ENCODE measurements around the gene ZDHHC14.

DNA sequence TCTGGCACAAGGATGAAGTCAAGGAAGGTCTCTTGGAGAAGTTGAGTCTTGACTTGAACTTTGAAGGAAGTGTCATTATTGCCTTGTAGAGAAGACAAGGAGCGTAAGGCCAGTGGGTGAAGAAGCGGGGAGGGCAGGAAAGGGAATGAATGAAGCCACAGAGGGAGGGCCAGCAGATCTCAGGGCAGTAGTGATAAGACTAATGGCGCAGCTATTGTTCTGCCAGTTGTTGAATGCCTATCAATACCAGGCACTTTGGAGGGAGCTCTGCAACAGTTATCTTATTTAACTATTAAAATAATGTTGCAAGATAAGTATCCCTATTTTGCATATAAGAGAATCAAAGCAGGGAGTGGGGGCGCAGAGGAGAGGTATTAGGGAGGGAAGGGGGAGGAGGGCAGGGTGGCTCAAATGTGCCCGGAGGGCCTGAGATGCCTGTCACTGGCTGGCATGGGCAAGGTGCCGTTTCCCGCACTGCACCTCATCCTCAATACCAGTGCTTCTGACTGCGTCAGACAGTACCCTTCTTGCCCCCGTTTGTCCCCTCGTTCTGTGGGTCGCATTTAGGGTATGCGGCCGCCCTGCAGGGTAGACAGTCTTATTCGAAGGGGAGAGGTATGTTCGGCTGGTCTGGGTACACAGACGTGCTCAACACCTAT, 109.8 kb downstream of the ZDHHC14 start:
- TF ChIP-seq, protein P1, sequence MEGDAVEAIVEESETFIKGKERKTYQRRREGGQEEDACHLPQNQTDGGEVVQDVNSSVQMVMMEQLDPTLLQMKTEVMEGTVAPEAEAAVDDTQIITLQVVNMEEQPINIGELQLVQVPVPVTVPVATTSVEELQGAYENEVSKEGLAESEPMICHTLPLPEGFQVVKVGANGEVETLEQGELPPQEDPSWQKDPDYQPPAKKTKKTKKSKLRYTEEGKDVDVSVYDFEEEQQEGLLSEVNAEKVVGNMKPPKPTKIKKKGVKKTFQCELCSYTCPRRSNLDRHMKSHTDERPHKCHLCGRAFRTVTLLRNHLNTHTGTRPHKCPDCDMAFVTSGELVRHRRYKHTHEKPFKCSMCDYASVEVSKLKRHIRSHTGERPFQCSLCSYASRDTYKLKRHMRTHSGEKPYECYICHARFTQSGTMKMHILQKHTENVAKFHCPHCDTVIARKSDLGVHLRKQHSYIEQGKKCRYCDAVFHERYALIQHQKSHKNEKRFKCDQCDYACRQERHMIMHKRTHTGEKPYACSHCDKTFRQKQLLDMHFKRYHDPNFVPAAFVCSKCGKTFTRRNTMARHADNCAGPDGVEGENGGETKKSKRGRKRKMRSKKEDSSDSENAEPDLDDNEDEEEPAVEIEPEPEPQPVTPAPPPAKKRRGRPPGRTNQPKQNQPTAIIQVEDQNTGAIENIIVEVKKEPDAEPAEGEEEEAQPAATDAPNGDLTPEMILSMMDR (IDR thresholded peaks at IDR 0.05) = no peak
- TF ChIP-seq POLR2A (IDR thresholded peaks at IDR 0.05) = no peak

Data from body of pancreas (tissue), 4 donors.